ENCODE results near the gene CREB3L2. TPM values are rescaled to one million over a fixed set of nuclear protein-coding genes. Genes with fewer than 3 reads are reported as not detected.

CREB3L2 gene
- total and polyA plus RNA-seq, 10 of the 15 experiments (the other 5 are each of a cell fraction or from before 2014, with no cell fraction given), result 6.4 to 67.1 (median 26.2) TPM

GRCh38 chr7:138047907-138048306 is 46.0 kb upstream of the CREB3L2 start:
- ChIA-PET POLR2A (no interaction called here), CTCF (no interaction called here), RAD21 (ENCODE audit: unreplicated experiment) (no interaction called here), SMC1A (ENCODE audit: uncharacterized antibody, unreplicated experiment) (no interaction called here)
- H3K36me3 ChIP-seq (ENCODE audit: control insufficient read depth in 2 of 2, insufficient read depth in 2 of 2, low read length in 1 of 2), result no peaks in the 10 kb centered on the region
- no peak for ATAC-seq
- BruUV-seq (replicated peaks), result no TSS peak
- no peak for FAIRE-seq
- H3K79me2 ChIP-seq (ENCODE audit: control insufficient read depth, insufficient read depth, low read length), result no peaks in the 10 kb centered on the region
- H3K9me3 ChIP-seq (replicated peaks; ENCODE audit: control insufficient read depth, insufficient read depth, low read length), result no peaks in the 10 kb centered on the region
- H3K9ac ChIP-seq (ENCODE audit: control insufficient read depth, insufficient read depth, low read length), result no peak overlapping the region
- no peak overlapping the region for H3K4me2 ChIP-seq (ENCODE audit: control insufficient read depth, insufficient read depth)
- no peaks in the 10 kb centered on the region for H4K20me1 ChIP-seq (ENCODE audit: control insufficient read depth, insufficient read depth)
- TF ChIP-seq WRNIP1 (IDR thresholded peaks at IDR 0.05; ENCODE audit: borderline replicate concordance, low read depth, low read length) (no peak), POLR2A (IDR thresholded peaks at IDR 0.05; ENCODE audit: low read depth, low read length) (no peak), HDAC6 (IDR thresholded peaks at IDR 0.05; ENCODE audit: unreplicated experiment) (no peak), ATF7 (IDR thresholded peaks at IDR 0.05; ENCODE audit: low read depth) (no peak), SUPT20H (IDR thresholded peaks at IDR 0.05; ENCODE audit: borderline replicate concordance, control insufficient read depth, low read depth, low read length) (no peak), MLLT1 (IDR thresholded peaks at IDR 0.05) (no peak), RFX5 (IDR thresholded peaks at IDR 0.05; ENCODE audit: low read depth, low read length) (no peak), E2F8 (IDR thresholded peaks at IDR 0.05; ENCODE audit: low read depth, partially characterized antibody) (no peak), PAX5 (IDR thresholded peaks at IDR 0.05; ENCODE audit: borderline replicate concordance, low read depth, low read length) (no peak), ESRRA (IDR thresholded peaks at IDR 0.05; ENCODE audit: low read length) (no peak)
- no peak overlapping the region for H3K4me3 ChIP-seq
- whole genome bisulfite sequencing (ENCODE audit: insufficient coverage, insufficient replicate concordance, low lambda C conversion rate, missing lambda C conversion rate), result 76% methylated on average over 3 of the region's 3 CpGs
- DNase-seq (ENCODE audit: low read depth, low spot score), result no peak
- H3K27me3 ChIP-seq (replicated peaks in 1 of 2; ENCODE audit: control insufficient read depth in 2 of 2, insufficient read depth in 2 of 2, low read length in 1 of 2), result no peaks in the 10 kb centered on the region
- H2AFZ ChIP-seq (ENCODE audit: control insufficient read depth, low read depth, low read length), result peak overlapping the region; percentile 7; the same call in 1 of the 2 replicates
- H3K4me1 ChIP-seq (ENCODE audit: control insufficient read depth, insufficient read depth, low read length), result no peaks in the 10 kb centered on the region
- no peak overlapping the region for H3K27ac ChIP-seq (ENCODE audit: control insufficient read depth, insufficient read depth)
- intact Hi-C loops (cut with micrococcal nuclease; ENCODE audit: unreplicated experiment), result no loop called here
- in situ Hi-C loops (cut with MboI), result no loop called here

Measured in GM12878 (cell line).